Stimulated activated naive CD8-positive, alpha-beta T cell treated with anti-CD3 and anti-CD28 coated beads, Interleukin-15, amount 100 ng/mL, for 72 hours (primary cell): ENCODE results near the gene INPP5J.

Source experiments
- ATAC-seq: fragments of 150-1000 bp; cut with Tn5 transposase; 2 replicates; pipeline ENCODE4 v1.10.0; 2021; ENCODE audit warnings: mild to moderate bottlenecking, moderate library complexity
- DNase-seq, 2 donors: peaks; one replicate each; pipeline ENCODE4 v3.0.0; 2021 to 2022
- H3K27ac Mint-ChIP-seq, 2 donors: one replicate each; pipeline ENCODE4 v1.8.0; 2022; ENCODE audit warnings: mild to moderate bottlenecking in 2 of 2, mixed read lengths in 2 of 2, moderate library complexity in 2 of 2
- H3K27me3 Mint-ChIP-seq: one replicate; pipeline ENCODE4 v1.8.0; 2022; ENCODE audit warnings: mixed read lengths
- H3K4me1 Mint-ChIP-seq: one replicate; pipeline ENCODE4 v1.8.0; 2022; ENCODE audit warnings: mild to moderate bottlenecking, mixed read lengths
- H3K4me3 Mint-ChIP-seq, 2 donors: one replicate each; pipeline ENCODE4 v1.8.0; 2022; ENCODE audit warnings: mild to moderate bottlenecking in 2 of 2, mixed read lengths in 2 of 2, moderate library complexity in 1 of 2
- H3K9me3 Mint-ChIP-seq, 2 donors: one replicate each; pipeline ENCODE4 v1.8.0; 2022; ENCODE audit warnings: mixed read lengths in 2 of 2

Gene INPP5J

GRCh38 chr22:31141551-31141950 lies 18.8 kb downstream of the INPP5J start:
- H3K4me1 Mint-ChIP-seq: peaks cover 10% of the 10 kb centered on the region
- H3K27ac Mint-ChIP-seq: no peak overlapping the region
- H3K4me3 Mint-ChIP-seq: no peak overlapping the region
- ATAC-seq (no peak), DNase-seq (no peak)
- peaks cover 13% of the 10 kb centered on the region for H3K27me3 Mint-ChIP-seq
- no peaks in the 10 kb centered on the region for H3K9me3 Mint-ChIP-seq

- H3K4me1 Mint-ChIP-seq: peaks cover 10% of the 10 kb centered on the region
- peaks cover 13% of the 10 kb centered on the region for H3K27me3 Mint-ChIP-seq
- no peak overlapping the region for H3K4me3 Mint-ChIP-seq
- DNase-seq (no peak), ATAC-seq (no peak)
- H3K27ac Mint-ChIP-seq: no peak overlapping the region
- H3K9me3 Mint-ChIP-seq: peaks cover 0 to 5% of the 10 kb centered on the region in 2 donors
Measured at GRCh38 chr22:31142285-31142684, 19.5 kb downstream of the INPP5J start.

GRCh38 chr22:31143038-31143437 lies 20.3 kb downstream of the INPP5J start:
- DNase-seq (no peak), ATAC-seq (no peak)
- H3K4me3 Mint-ChIP-seq: no peak overlapping the region
- H3K27ac Mint-ChIP-seq: no peak overlapping the region
- peaks cover 0 to 10% of the 10 kb centered on the region in 2 donors for H3K9me3 Mint-ChIP-seq
- H3K4me1 Mint-ChIP-seq: peaks cover 10% of the 10 kb centered on the region
- H3K27me3 Mint-ChIP-seq: peaks cover 13% of the 10 kb centered on the region

- Mint-ChIP-seq H3K4me1 (peaks cover 10% of the 10 kb centered on the region), H3K27me3 (peaks cover 13% of the 10 kb centered on the region), H3K4me3 (no peak overlapping the region), H3K27ac (no peak overlapping the region), H3K9me3 (peaks cover 0 to 10% of the 10 kb centered on the region in 2 donors)
- DNase-seq (no peak), ATAC-seq (no peak)
Measured at GRCh38 chr22:31143537-31143936, 20.8 kb downstream of the INPP5J start.

- no peak overlapping the region for H3K27ac Mint-ChIP-seq
- H3K9me3 Mint-ChIP-seq: peaks cover 0 to 10% of the 10 kb centered on the region in 2 donors
- H3K27me3 Mint-ChIP-seq: peaks cover 13% of the 10 kb centered on the region
- peak; percentile 57 for ATAC-seq
- DNase-seq: no peak
- H3K4me3 Mint-ChIP-seq: no peak overlapping the region
- peaks cover 17% of the 10 kb centered on the region for H3K4me1 Mint-ChIP-seq
Measured at GRCh38 chr22:31144223-31144622, 21.5 kb downstream of the INPP5J start.

- Mint-ChIP-seq H3K4me3 (no peak overlapping the region), H3K9me3 (peaks cover 0 to 10% of the 10 kb centered on the region in 2 donors), H3K27me3 (no peaks in the 10 kb centered on the region), H3K4me1 (peaks cover 21% of the 10 kb centered on the region), H3K27ac (no peak overlapping the region)
- no peak for DNase-seq
- no peak for ATAC-seq
Measured at GRCh38 chr22:31148488-31148887, 25.7 kb downstream of the INPP5J start.

GRCh38 chr22:31148953-31149627 lies 26.3 kb downstream of the INPP5J start:
- Mint-ChIP-seq H3K9me3 (peaks cover 0 to 10% of the 10 kb centered on the region in 2 donors), H3K27me3 (no peaks in the 10 kb centered on the region), H3K4me1 (peaks cover 15% of the 10 kb centered on the region), H3K27ac (no peak overlapping the region), H3K4me3 (no peak overlapping the region)
- DNase-seq (peak; percentile 39 to 48), ATAC-seq (peak; percentile 84)

- Mint-ChIP-seq H3K4me3 (no peak overlapping the region), H3K27me3 (no peaks in the 10 kb centered on the region), H3K9me3 (peaks cover 0 to 10% of the 10 kb centered on the region in 2 donors), H3K27ac (no peak overlapping the region), H3K4me1 (peaks cover 10% of the 10 kb centered on the region)
- DNase-seq (no peak), ATAC-seq (no peak)
Measured at GRCh38 chr22:31150615-31151014, 27.8 kb downstream of the INPP5J start.

GRCh38 chr22:31151872-31152271 lies 29.1 kb downstream of the INPP5J start:
- H3K27ac Mint-ChIP-seq: no peak overlapping the region
- no peaks in the 10 kb centered on the region for H3K27me3 Mint-ChIP-seq
- H3K9me3 Mint-ChIP-seq: peaks cover 0 to 9% of the 10 kb centered on the region in 2 donors
- ATAC-seq (no peak), DNase-seq (no peak)
- peaks cover 10% of the 10 kb centered on the region for H3K4me1 Mint-ChIP-seq
- no peak overlapping the region for H3K4me3 Mint-ChIP-seq

GRCh38 chr22:31153357-31153756 lies 30.6 kb downstream of the INPP5J start:
- Mint-ChIP-seq H3K4me1 (peaks cover 10% of the 10 kb centered on the region), H3K9me3 (no peaks in the 10 kb centered on the region), H3K27ac (no peak overlapping the region), H3K27me3 (no peaks in the 10 kb centered on the region), H3K4me3 (no peak overlapping the region)
- DNase-seq: no peak
- no peak for ATAC-seq

GRCh38 chr22:31154975-31155374 lies 32.2 kb downstream of the INPP5J start:
- Mint-ChIP-seq H3K4me3 (no peak overlapping the region), H3K27ac (no peak overlapping the region), H3K4me1 (peaks cover 7% of the 10 kb centered on the region), H3K27me3 (no peaks in the 10 kb centered on the region), H3K9me3 (peaks cover 0 to 7% of the 10 kb centered on the region in 2 donors)
- ATAC-seq (no peak), DNase-seq (no peak)

GRCh38 chr22:31155422-31155821 lies 32.7 kb downstream of the INPP5J start:
- no peak for DNase-seq
- H3K9me3 Mint-ChIP-seq: peaks cover 0 to 7% of the 10 kb centered on the region in 2 donors
- no peak for ATAC-seq
- H3K4me3 Mint-ChIP-seq: no peak overlapping the region
- peaks cover 7% of the 10 kb centered on the region for H3K4me1 Mint-ChIP-seq
- no peaks in the 10 kb centered on the region for H3K27me3 Mint-ChIP-seq
- H3K27ac Mint-ChIP-seq: no peak overlapping the region

GRCh38 chr22:31160328-31160978 lies 37.7 kb downstream of the INPP5J start:
- Mint-ChIP-seq H3K4me3 (peak overlapping the region; percentile 94 to 96), H3K4me1 (peaks cover 35% of the 10 kb centered on the region), H3K27me3 (no peaks in the 10 kb centered on the region), H3K9me3 (peaks cover 0 to 7% of the 10 kb centered on the region in 2 donors), H3K27ac (peak overlapping the region; percentile 98 to 99)
- peak; percentile 55 for ATAC-seq
- no peak for DNase-seq

GRCh38 chr22:31161386-31161785 lies 38.6 kb downstream of the INPP5J start:
- Mint-ChIP-seq H3K9me3 (peaks cover 0 to 7% of the 10 kb centered on the region in 2 donors), H3K4me1 (peaks cover 35% of the 10 kb centered on the region), H3K27ac (no peak overlapping the region), H3K27me3 (no peaks in the 10 kb centered on the region), H3K4me3 (peak overlapping the region; percentile 94 to 96)
- DNase-seq: no peak
- no peak for ATAC-seq

GRCh38 chr22:31162015-31162765 lies 39.4 kb downstream of the INPP5J start:
- ATAC-seq: no peak
- Mint-ChIP-seq H3K4me3 (peak overlapping the region; percentile 46 to 60), H3K4me1 (peaks cover 42% of the 10 kb centered on the region), H3K27ac (peak overlapping the region in 1 of 2 donors; percentile 65), H3K27me3 (no peaks in the 10 kb centered on the region), H3K9me3 (peaks cover 0 to 7% of the 10 kb centered on the region in 2 donors)
- no peak for DNase-seq

- ATAC-seq (no peak), DNase-seq (no peak)
- H3K4me3 Mint-ChIP-seq: no peak overlapping the region
- no peak overlapping the region for H3K27ac Mint-ChIP-seq
- H3K9me3 Mint-ChIP-seq: no peaks in the 10 kb centered on the region
- peaks cover 47% of the 10 kb centered on the region for H3K4me1 Mint-ChIP-seq
- H3K27me3 Mint-ChIP-seq: no peaks in the 10 kb centered on the region
Measured at GRCh38 chr22:31170971-31171370, 48.2 kb downstream of the INPP5J start.
